Right cardiac atrium (tissue), 5 donors: ENCODE data around the gene PCDH12. TPM values are rescaled to one million over a fixed set of nuclear protein-coding genes. Genes with fewer than 3 reads are reported as not detected.
A peak's percentile ranks its signal among the peaks of the same experiment; 100 is the strongest.

Source experiments
- ATAC-seq, 2 donors: fragments of 200-7000 bp; cut with Tn5 transposase; one replicate each; pipeline versions ENCODE4 v1.8.0 to v1.9.1; 2020; ENCODE audit warnings: moderate library complexity in 2 of 2, mild to moderate bottlenecking in 1 of 2
- DNase-seq, 3 donors: peaks; one replicate each; pipeline ENCODE4 v3.0.0-alpha.2; 2020
- H3K27ac ChIP-seq: one replicate; pipeline ENCODE4 v1.5.1; 2013; ENCODE audit warnings: mild to moderate bottlenecking, low read length, control low read depth, moderate library complexity
- H3K27me3 ChIP-seq: one replicate; pipeline ENCODE4 v1.6.1; 2013; ENCODE audit not compliant: control insufficient read depth, insufficient read depth
- H3K4me1 ChIP-seq: one replicate; pipeline ENCODE4 v1.6.1; 2013; ENCODE audit warnings: low read length; ENCODE audit not compliant: control insufficient read depth, insufficient read depth
- H3K4me3 ChIP-seq: one replicate; pipeline ENCODE4 v1.5.1; 2013; ENCODE audit warnings: low read length, control low read depth
- H3K9me3 ChIP-seq: one replicate; pipeline ENCODE4 v1.6.1; 2013; ENCODE audit warnings: low read length; ENCODE audit not compliant: control insufficient read depth
- WGBS: extraction: QIAGEN DNeasy Blood & Tissue Kit; methylation state at CpG from one replicate; pipeline ENCODE4 v1.1.7; 2013; 5-methylcytosine and 5-hydroxymethylcytosine counted together
- intact Hi-C, 4 donors: fragments of 100-400 bp; cut with DNase I; formaldehyde crosslinking; loops; one replicate each; pipeline versions ENCODE4 v1.11.0 to v1.14.0; 2022 to 2023
- polyA plus RNA-seq: library from polyadenylated mRNA; stranded (reverse); fragments of 200-250 nt; gene quantifications from one replicate; pipeline ENCODE4 v1.2.3, GENCODE V29; 2013
- total RNA-seq, 4 donors: library from RNA; stranded (reverse); fragmentation: NEBNext Ultra II Directional; extraction: Animal tissue kit (Norgen Biotek cat#: 25700); gene quantifications; one replicate each; pipeline ENCODE4 v1.2.1, GENCODE V29; 2021
- donor health status: healthy with polysubstance abuse.
- donor health status: DM: no; HTN: yes; CAD: no.
- donor health status: DM: no; HTN: no; CAD: no.
- donor health status: DM: no; HTN: yes; CAD: no; lungs with severe emphysema.
- donor health status: DM: yes; HTN: yes; CAD: no.

The PCDH12 gene
- total and polyA plus RNA-seq, 5 donors = 3.0 to 7.9 (median 6.4) TPM

DNA sequence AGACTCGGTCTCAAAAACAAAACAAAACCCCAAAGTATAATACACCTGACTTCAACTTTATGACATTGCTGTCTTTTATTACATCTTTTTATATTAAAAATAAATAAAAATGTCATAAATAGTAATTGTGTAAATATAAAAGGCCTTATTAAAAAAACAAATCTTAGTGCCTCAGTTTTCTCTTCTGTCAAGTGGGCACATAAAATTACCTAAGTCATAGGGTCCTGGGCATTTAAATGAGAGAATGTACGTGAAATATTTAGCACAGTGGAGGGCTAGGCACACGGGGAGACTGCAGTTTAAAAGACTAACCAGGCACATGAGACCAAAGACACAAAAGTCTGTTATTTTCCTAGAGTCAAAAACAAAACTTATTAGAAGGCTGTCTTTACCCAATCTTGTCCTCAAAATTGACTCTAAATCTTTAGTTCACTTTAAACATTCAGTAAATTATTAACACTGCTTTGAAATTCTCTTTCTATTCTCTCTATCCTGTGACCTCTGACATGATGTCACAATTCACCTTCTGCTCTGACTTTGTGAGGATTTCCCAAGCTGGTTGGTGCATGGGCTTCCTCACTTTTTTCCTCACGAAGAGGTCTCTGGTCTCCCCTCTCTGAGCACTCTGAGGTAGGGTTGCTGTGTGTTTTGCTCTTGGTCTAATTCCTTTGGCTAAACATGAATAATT, 8.4 kb upstream of the PCDH12 start:
- intact Hi-C loops = no loop called here
- 85% methylated on average over 4 of the region's 4 CpGs for WGBS
- ATAC-seq = no peak

GRCh38 chr5:141965071-141965470, 7.1 kb upstream of the PCDH12 start:
- DNase-seq = no peak
- no peak for ATAC-seq
- H3K4me1 ChIP-seq = no peaks in the 10 kb centered on the region
- intact Hi-C loops = no loop called here
- no peak overlapping the region for H3K27ac ChIP-seq
- H3K27me3 ChIP-seq = no peaks in the 10 kb centered on the region
- no peaks in the 10 kb centered on the region for H3K9me3 ChIP-seq
- 72% methylated on average over 7 of the region's 7 CpGs for WGBS
- H3K4me3 ChIP-seq = no peak overlapping the region

More for the DNA sequence above, 8.4 kb upstream of the PCDH12 start:
- DNase-seq = no peak
- no peaks in the 10 kb centered on the region for H3K4me1 ChIP-seq
- no peaks in the 10 kb centered on the region for H3K9me3 ChIP-seq
- H3K4me3 ChIP-seq = no peak overlapping the region
- H3K27me3 ChIP-seq = no peaks in the 10 kb centered on the region
- no peak overlapping the region for H3K27ac ChIP-seq

- 50% methylated on average over 3 of the region's 3 CpGs for WGBS
Observed at GRCh38 chr5:141963701-141964100, 5.7 kb upstream of the PCDH12 start.

GRCh38 chr5:141961466-141961865, 3.5 kb upstream of the PCDH12 start:
- Histone ChIP-seq H3K9me3 (no peaks in the 10 kb centered on the region), H3K27me3 (no peaks in the 10 kb centered on the region), H3K27ac (no peak overlapping the region), H3K4me3 (no peak overlapping the region), H3K4me1 (peaks cover 5% of the 10 kb centered on the region)
- no peak for DNase-seq
- ATAC-seq = no peak
- intact Hi-C loops = loop anchor here (2.0 to 5.0 kb wide), 3 partner anchors 269 to 271 kb away; no protein-coding TSS in a partner anchor
- WGBS = 85% methylated on average over 3 of the region's 3 CpGs

More at GRCh38 chr5:141963701-141964100, 5.7 kb upstream of the PCDH12 start:
- H3K27ac ChIP-seq = no peak overlapping the region
- peaks cover 2% of the 10 kb centered on the region for H3K4me1 ChIP-seq
- ATAC-seq = no peak
- H3K4me3 ChIP-seq = no peak overlapping the region
- H3K9me3 ChIP-seq = no peaks in the 10 kb centered on the region
- DNase-seq = no peak
- intact Hi-C loops = loop anchor here in 1 of 4 donors (5.0 kb wide), 1 partner anchor 271 kb away; no protein-coding TSS in a partner anchor
- H3K27me3 ChIP-seq = no peaks in the 10 kb centered on the region

DNA sequence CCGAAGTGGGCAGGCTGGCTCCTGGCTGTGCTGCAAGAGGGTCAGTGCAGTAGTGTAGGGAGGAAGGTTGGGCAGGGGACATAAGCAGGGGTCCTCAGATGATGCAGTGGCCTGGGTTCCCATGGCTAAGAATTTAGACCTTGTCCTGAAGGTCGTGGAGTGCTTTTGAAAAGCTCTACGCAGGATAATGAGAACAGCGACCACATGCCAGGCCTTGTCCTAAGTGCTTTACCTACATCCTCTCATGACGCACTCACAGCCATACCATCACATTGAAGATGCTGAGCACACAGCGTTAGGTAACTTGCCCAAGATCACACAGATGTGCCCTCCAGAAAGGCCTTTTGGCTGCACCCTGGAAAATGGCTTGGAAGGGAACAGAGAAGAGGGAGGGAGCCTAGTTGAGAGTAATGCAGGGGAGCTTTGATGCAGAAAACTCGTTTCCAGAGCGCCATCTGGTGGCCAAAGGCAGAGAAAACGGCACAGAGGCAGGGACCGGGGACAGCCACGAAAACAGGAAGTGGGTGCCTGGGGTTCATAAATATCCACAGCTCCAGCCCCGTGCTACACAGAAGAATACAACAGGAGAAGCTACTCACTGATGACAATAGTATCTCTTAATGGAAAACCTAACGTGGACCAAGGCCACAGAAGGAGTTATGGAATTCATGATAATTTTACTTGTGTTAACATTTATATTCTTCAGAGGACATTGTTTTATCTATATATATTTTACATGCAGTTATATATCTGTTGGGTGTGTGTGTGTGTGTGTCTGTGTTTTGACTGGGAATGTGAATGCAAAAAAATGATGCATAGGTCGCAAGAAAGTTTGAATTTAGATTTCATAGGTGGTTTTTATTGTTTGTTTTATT, 2.7 kb upstream of the PCDH12 start:
- DNase-seq = peak; percentile 88 to 94 (median 94)
- H3K27me3 ChIP-seq = no peaks in the 10 kb centered on the region
- no peak overlapping the region for H3K4me3 ChIP-seq
- WGBS = 30% methylated on average over 14 of the region's 14 CpGs
- H3K27ac ChIP-seq = peak overlapping the region; percentile 24
- peak; percentile 74 to 86 for ATAC-seq
- peaks cover 5% of the 10 kb centered on the region for H3K4me1 ChIP-seq
- no peaks in the 10 kb centered on the region for H3K9me3 ChIP-seq
- intact Hi-C loops = loop anchor here (2.0 to 5.0 kb wide), 3 partner anchors 268 to 270 kb away; no protein-coding TSS in a partner anchor

DNA sequence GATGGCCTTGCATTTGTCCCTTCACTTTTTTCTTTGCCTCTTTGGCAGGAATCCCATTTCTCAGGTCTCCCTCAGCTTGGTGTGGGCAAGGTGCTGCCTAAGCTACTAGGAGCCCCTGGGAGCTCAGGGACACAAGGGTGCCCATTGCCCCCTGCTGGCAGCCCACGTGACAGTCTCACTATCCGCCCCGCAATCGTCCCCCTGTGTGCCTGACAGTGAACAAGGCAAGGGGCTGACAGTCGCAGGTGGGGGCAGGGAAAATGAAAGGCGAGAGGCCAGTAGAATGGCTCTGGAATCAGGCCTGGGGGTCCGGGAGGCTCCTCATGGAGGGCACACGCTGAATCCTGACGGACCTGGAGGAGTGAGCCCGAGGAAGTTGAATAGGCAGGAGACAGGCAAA, 2.0 kb upstream of the PCDH12 start:
- no peak overlapping the region for H3K4me3 ChIP-seq
- peaks cover 5% of the 10 kb centered on the region for H3K4me1 ChIP-seq
- 55% methylated on average over 10 of the region's 10 CpGs for WGBS
- intact Hi-C loops = loop anchor here (2.0 to 5.0 kb wide), 3 partner anchors 267 to 269 kb away; no protein-coding TSS in a partner anchor
- ATAC-seq (no peak), DNase-seq (peak in 2 of 3 donors; percentile 64 to 66)
- H3K27ac ChIP-seq = no peak overlapping the region
- no peaks in the 10 kb centered on the region for H3K27me3 ChIP-seq
- no peaks in the 10 kb centered on the region for H3K9me3 ChIP-seq

- intact Hi-C loops = loop anchor here in 2 of 4 donors (5.0 to 10.0 kb wide), 3 partner anchors 36 to 74 kb away; partner anchors contain the start of gene DELE1 (in 1 of the 2)
- Histone ChIP-seq H3K9me3 (no peaks in the 10 kb centered on the region), H3K27ac (peak overlapping the region; percentile 70), H3K27me3 (no peaks in the 10 kb centered on the region), H3K4me1 (peaks cover 5% of the 10 kb centered on the region), H3K4me3 (no peak overlapping the region)
- ATAC-seq (peak; percentile 49 to 84), DNase-seq (peak; percentile 67 to 73 (median 68))
- 57% methylated on average over 8 of the region's 8 CpGs for WGBS
Observed at GRCh38 chr5:141958546-141959172, 657 bp upstream of the PCDH12 start.

DNA sequence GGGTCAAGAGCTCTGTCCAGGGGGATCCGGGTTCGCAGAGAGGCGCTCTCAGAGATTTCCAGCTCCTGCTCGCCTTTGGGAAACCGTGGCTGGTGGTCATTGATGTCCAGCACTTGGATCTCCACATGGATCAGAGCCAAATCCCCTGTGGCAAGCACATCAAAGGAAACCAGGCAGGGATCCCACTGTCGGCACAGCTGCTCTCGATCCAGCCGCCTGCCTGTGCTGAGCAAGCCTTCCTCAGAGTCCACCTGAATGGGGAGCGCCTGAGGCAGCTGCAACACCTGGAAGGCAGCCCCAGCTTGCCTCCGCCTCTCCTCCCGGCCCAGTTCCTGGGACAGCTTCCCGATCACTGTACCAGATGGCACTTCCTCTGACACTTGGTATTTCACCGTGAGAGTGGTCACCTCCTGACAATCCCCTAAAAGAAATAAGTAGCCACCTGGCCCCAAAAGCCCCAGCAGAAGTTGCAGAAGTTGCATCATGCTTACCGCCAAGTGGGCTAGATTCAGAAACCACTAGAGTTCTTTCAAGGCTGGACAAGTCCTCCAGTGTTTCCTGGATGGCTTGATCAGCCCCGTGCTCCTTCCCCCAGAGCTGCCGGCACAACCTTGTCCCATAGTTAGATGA, 520 bp downstream of the PCDH12 start:
- H3K27me3 ChIP-seq = no peaks in the 10 kb centered on the region
- H3K9me3 ChIP-seq = no peaks in the 10 kb centered on the region
- H3K27ac ChIP-seq = peak overlapping the region; percentile 83
- intact Hi-C loops = loop anchor here in 2 of 4 donors (5.0 to 10.0 kb wide), 3 partner anchors 35 to 73 kb away; partner anchors contain the start of gene DELE1 (in 1 of the 2)
- 57% methylated on average over 16 of the region's 16 CpGs for WGBS
- peak overlapping the region; percentile 23 for H3K4me3 ChIP-seq
- DNase-seq = no peak
- H3K4me1 ChIP-seq = peaks cover 5% of the 10 kb centered on the region
- ATAC-seq = peak in 1 of 2 donors; percentile 1

- ATAC-seq = no peak
- 74% methylated on average over 2 of the region's 2 CpGs for WGBS
- Histone ChIP-seq H3K27me3 (no peaks in the 10 kb centered on the region), H3K4me3 (peak overlapping the region; percentile 34), H3K27ac (no peak overlapping the region), H3K9me3 (no peaks in the 10 kb centered on the region), H3K4me1 (peaks cover 5% of the 10 kb centered on the region)
- intact Hi-C loops = loop anchor here in 1 of 4 donors (5.0 to 10.0 kb wide), 2 partner anchors 69 to 272 kb away; partner anchors contain the start of gene ARAP3
- DNase-seq = no peak
Observed at GRCh38 chr5:141954194-141954593, 3.8 kb downstream of the PCDH12 start.

DNA sequence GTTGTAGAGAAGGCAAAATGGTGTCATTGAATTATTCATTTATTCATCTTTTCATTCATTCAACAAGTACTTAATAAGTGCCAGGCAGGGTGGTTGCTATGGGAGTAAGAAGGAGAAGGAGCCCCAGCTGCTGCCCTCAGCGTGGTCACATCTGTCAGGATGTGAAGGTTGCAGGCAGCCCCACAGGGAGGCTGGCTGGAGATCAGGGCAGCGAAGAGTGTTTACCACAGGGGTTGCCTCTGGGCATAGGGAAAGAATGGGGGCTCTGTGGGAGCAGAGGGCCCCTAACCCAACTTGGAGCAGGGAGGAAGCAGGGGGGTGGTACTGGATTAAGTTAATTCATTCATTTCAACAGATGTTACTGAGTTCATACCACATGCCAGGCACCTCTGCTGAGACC, 6.0 kb downstream of the PCDH12 start:
- no peak overlapping the region for H3K4me3 ChIP-seq
- no peaks in the 10 kb centered on the region for H3K27me3 ChIP-seq
- intact Hi-C loops = loop anchor here in 1 of 4 donors (5.0 to 10.0 kb wide), 2 partner anchors 67 to 270 kb away; partner anchors contain the start of gene ARAP3
- ATAC-seq (no peak), DNase-seq (no peak)
- H3K9me3 ChIP-seq = no peaks in the 10 kb centered on the region
- H3K27ac ChIP-seq = no peak overlapping the region
- WGBS = 61% methylated on average over 2 of the region's 2 CpGs
- peaks cover 7% of the 10 kb centered on the region for H3K4me1 ChIP-seq
